ENCODE data around the gene KCNQ1. TPM values are rescaled to one million over a fixed set of nuclear protein-coding genes. Genes with fewer than 3 reads are reported as not detected.
A peak's percentile ranks its signal among the peaks of the same experiment; 100 is the strongest.

Gene KCNQ1
- total and polyA plus RNA-seq, 2 experiments from 2014 or later = 0.45 to 0.87 TPM

DNA sequence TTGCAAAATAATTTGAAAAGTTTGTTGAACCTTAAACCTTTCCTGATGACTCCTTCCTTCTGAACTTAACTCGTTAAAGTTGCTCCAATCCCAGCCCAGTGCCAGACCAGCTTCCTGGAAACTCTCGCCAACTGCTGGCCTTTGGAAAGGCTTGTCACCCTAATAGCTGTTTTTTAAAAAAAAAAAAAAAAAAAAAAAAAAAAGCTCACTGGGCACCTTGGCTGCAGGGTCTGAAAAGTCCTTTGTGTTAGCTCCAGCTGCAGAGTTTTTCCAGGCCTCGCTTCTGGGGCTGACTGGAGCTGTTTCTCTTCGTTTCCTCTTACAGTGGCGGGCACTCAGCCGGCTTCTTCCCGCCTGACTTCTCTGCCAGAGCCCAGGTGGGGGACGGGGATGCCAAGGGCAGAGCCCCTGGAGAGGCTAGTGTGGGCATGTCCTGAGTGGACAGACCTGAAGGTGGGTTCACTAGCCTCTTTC lies 229.9 kb downstream of the KCNQ1 start (continued):
- TF ChIP-seq JUNB (IDR thresholded peaks at IDR 0.05; ENCODE audit: unreplicated experiment) = no peak

DNA sequence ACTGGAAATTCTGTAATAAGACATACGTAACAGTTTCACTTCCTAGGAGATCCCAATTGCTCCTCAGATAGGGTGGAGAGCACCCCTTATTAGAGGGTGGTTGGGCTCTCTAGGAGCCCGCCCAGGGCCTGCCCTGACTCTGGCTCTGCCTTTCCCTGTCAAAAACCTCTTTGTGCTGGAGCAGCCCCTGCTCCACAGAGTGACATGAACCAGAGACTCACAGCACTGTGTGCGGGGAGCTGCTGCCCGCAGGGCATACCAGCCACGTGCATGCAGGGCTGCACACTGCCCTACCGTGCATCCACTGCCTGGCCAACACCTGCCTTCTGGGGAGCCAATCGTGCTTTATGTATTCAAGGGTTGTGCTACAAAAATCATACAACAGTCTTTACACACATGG lies 230.7 kb downstream of the KCNQ1 start:
- peak; percentile 68 for ATAC-seq
- Histone ChIP-seq H3K9me2 (ENCODE audit: insufficient read depth) (no peaks in the 10 kb centered on the region), H4K20me1 (replicated peaks; ENCODE audit: insufficient read depth) (peaks cover 20% of the 10 kb centered on the region), H2AFZ (no peak overlapping the region), H3K27me3 (ENCODE audit: insufficient read depth) (no peaks in the 10 kb centered on the region), H3K36me3 (ENCODE audit: insufficient read depth) (no peaks in the 10 kb centered on the region), H3K79me2 (replicated peaks; ENCODE audit: insufficient read depth) (peaks cover 35% of the 10 kb centered on the region), H3K4me2 (no peak overlapping the region), H3F3A (replicated peaks; ENCODE audit: low read depth) (no peaks in the 10 kb centered on the region), H3K27ac (ENCODE audit: low read depth) (no peak overlapping the region), H3K4me1 (ENCODE audit: insufficient read depth) (peaks cover 19% of the 10 kb centered on the region; the same call in 1 of the 2 replicates), H3K4me3 (no peak overlapping the region)
- Mint-ChIP-seq H3K36me3 (ENCODE audit: low read depth) (peaks cover 4% of the 10 kb centered on the region; the same call in 1 of the 3 replicates), H3K9me3 (no peaks in the 10 kb centered on the region), H3K27me3 (ENCODE audit: insufficient read depth, low read depth, poor library complexity) (peaks cover 13% of the 10 kb centered on the region), H3K4me3 (no peak overlapping the region), H3K27ac (no peak overlapping the region), H3K4me1 (peaks cover 35% of the 10 kb centered on the region; the same call in 2 of the 3 replicates)
- no peak for DNase-seq (ENCODE audit: low spot score)
- TF ChIP-seq CREB1 (CRISPR knock-in tag; IDR thresholded peaks at IDR 0.05; ENCODE audit: low read depth) = no peak
- TF ChIP-seq EZH2 (IDR thresholded peaks at IDR 0.05; ENCODE audit: low read depth, unreplicated experiment) = no peak
- TF ChIP-seq ZNF114 (CRISPR knock-in tag; IDR thresholded peaks at IDR 0.05) = no peak
- TF ChIP-seq, protein P1, sequence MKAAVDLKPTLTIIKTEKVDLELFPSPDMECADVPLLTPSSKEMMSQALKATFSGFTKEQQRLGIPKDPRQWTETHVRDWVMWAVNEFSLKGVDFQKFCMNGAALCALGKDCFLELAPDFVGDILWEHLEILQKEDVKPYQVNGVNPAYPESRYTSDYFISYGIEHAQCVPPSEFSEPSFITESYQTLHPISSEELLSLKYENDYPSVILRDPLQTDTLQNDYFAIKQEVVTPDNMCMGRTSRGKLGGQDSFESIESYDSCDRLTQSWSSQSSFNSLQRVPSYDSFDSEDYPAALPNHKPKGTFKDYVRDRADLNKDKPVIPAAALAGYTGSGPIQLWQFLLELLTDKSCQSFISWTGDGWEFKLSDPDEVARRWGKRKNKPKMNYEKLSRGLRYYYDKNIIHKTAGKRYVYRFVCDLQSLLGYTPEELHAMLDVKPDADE (IDR thresholded peaks at IDR 0.05) = no peak
- no peak for TF ChIP-seq ZNF331 (CRISPR knock-in tag; IDR thresholded peaks at IDR 0.05; ENCODE audit: low read depth)
- TF ChIP-seq, protein P2, sequence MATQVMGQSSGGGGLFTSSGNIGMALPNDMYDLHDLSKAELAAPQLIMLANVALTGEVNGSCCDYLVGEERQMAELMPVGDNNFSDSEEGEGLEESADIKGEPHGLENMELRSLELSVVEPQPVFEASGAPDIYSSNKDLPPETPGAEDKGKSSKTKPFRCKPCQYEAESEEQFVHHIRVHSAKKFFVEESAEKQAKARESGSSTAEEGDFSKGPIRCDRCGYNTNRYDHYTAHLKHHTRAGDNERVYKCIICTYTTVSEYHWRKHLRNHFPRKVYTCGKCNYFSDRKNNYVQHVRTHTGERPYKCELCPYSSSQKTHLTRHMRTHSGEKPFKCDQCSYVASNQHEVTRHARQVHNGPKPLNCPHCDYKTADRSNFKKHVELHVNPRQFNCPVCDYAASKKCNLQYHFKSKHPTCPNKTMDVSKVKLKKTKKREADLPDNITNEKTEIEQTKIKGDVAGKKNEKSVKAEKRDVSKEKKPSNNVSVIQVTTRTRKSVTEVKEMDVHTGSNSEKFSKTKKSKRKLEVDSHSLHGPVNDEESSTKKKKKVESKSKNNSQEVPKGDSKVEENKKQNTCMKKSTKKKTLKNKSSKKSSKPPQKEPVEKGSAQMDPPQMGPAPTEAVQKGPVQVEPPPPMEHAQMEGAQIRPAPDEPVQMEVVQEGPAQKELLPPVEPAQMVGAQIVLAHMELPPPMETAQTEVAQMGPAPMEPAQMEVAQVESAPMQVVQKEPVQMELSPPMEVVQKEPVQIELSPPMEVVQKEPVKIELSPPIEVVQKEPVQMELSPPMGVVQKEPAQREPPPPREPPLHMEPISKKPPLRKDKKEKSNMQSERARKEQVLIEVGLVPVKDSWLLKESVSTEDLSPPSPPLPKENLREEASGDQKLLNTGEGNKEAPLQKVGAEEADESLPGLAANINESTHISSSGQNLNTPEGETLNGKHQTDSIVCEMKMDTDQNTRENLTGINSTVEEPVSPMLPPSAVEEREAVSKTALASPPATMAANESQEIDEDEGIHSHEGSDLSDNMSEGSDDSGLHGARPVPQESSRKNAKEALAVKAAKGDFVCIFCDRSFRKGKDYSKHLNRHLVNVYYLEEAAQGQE (IDR thresholded peaks at IDR 0.05; ENCODE audit: unreplicated experiment) = no peak
- TF ChIP-seq JUNB (IDR thresholded peaks at IDR 0.05; ENCODE audit: unreplicated experiment) = no peak
- TF ChIP-seq, protein P3, sequence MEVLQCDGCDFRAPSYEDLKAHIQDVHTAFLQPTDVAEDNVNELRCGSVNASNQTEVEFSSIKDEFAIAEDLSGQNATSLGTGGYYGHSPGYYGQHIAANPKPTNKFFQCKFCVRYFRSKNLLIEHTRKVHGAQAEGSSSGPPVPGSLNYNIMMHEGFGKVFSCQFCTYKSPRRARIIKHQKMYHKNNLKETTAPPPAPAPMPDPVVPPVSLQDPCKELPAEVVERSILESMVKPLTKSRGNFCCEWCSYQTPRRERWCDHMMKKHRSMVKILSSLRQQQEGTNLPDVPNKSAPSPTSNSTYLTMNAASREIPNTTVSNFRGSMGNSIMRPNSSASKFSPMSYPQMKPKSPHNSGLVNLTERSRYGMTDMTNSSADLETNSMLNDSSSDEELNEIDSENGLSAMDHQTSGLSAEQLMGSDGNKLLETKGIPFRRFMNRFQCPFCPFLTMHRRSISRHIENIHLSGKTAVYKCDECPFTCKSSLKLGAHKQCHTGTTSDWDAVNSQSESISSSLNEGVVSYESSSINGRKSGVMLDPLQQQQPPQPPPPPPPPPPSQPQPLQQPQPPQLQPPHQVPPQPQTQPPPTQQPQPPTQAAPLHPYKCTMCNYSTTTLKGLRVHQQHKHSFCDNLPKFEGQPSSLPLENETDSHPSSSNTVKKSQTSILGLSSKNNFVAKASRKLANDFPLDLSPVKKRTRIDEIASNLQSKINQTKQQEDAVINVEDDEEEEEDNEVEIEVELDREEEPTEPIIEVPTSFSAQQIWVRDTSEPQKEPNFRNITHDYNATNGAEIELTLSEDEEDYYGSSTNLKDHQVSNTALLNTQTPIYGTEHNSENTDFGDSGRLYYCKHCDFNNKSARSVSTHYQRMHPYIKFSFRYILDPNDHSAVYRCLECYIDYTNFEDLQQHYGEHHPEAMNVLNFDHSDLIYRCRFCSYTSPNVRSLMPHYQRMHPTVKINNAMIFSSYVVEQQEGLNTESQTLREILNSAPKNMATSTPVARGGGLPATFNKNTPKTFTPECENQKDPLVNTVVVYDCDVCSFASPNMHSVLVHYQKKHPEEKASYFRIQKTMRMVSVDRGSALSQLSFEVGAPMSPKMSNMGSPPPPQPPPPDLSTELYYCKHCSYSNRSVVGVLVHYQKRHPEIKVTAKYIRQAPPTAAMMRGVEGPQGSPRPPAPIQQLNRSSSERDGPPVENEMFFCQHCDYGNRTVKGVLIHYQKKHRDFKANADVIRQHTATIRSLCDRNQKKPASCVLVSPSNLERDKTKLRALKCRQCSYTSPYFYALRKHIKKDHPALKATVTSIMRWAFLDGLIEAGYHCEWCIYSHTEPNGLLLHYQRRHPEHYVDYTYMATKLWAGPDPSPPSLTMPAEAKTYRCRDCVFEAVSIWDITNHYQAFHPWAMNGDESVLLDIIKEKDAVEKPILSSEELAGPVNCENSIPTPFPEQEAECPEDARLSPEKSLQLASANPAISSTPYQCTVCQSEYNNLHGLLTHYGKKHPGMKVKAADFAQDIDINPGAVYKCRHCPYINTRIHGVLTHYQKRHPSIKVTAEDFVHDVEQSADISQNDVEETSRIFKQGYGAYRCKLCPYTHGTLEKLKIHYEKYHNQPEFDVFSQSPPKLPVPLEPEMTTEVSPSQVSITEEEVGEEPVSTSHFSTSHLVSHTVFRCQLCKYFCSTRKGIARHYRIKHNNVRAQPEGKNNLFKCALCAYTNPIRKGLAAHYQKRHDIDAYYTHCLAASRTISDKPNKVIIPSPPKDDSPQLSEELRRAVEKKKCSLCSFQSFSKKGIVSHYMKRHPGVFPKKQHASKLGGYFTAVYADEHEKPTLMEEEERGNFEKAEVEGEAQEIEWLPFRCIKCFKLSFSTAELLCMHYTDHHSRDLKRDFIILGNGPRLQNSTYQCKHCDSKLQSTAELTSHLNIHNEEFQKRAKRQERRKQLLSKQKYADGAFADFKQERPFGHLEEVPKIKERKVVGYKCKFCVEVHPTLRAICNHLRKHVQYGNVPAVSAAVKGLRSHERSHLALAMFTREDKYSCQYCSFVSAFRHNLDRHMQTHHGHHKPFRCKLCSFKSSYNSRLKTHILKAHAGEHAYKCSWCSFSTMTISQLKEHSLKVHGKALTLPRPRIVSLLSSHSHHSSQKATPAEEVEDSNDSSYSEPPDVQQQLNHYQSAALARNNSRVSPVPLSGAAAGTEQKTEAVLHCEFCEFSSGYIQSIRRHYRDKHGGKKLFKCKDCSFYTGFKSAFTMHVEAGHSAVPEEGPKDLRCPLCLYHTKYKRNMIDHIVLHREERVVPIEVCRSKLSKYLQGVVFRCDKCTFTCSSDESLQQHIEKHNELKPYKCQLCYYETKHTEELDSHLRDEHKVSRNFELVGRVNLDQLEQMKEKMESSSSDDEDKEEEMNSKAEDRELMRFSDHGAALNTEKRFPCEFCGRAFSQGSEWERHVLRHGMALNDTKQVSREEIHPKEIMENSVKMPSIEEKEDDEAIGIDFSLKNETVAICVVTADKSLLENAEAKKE (CRISPR knock-in tag; IDR thresholded peaks at IDR 0.05) = no peak
- TF ChIP-seq, protein P4, sequence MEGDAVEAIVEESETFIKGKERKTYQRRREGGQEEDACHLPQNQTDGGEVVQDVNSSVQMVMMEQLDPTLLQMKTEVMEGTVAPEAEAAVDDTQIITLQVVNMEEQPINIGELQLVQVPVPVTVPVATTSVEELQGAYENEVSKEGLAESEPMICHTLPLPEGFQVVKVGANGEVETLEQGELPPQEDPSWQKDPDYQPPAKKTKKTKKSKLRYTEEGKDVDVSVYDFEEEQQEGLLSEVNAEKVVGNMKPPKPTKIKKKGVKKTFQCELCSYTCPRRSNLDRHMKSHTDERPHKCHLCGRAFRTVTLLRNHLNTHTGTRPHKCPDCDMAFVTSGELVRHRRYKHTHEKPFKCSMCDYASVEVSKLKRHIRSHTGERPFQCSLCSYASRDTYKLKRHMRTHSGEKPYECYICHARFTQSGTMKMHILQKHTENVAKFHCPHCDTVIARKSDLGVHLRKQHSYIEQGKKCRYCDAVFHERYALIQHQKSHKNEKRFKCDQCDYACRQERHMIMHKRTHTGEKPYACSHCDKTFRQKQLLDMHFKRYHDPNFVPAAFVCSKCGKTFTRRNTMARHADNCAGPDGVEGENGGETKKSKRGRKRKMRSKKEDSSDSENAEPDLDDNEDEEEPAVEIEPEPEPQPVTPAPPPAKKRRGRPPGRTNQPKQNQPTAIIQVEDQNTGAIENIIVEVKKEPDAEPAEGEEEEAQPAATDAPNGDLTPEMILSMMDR (conservative IDR thresholded peaks at IDR 0.05; ENCODE audit: low read depth in 2 of 2) = no peak
- no peak for TF ChIP-seq EZH2phosphoT487 (IDR thresholded peaks at IDR 0.05; ENCODE audit: unreplicated experiment)
- no peak for TF ChIP-seq STAT1 (IDR thresholded peaks at IDR 0.05; ENCODE audit: unreplicated experiment)
- TF ChIP-seq NANOG (IDR thresholded peaks at IDR 0.05; ENCODE audit: borderline replicate concordance) = no peak

Data from GM23338 (cell line).